ENCODE results near the gene UBN1. TPM values are rescaled to one million over a fixed set of nuclear protein-coding genes. Genes with fewer than 3 reads are reported as not detected.

UBN1 gene
- total RNA-seq, 4 donors from 2014 or later = 12.3 to 22.7 (median 19.6) TPM

DNA sequence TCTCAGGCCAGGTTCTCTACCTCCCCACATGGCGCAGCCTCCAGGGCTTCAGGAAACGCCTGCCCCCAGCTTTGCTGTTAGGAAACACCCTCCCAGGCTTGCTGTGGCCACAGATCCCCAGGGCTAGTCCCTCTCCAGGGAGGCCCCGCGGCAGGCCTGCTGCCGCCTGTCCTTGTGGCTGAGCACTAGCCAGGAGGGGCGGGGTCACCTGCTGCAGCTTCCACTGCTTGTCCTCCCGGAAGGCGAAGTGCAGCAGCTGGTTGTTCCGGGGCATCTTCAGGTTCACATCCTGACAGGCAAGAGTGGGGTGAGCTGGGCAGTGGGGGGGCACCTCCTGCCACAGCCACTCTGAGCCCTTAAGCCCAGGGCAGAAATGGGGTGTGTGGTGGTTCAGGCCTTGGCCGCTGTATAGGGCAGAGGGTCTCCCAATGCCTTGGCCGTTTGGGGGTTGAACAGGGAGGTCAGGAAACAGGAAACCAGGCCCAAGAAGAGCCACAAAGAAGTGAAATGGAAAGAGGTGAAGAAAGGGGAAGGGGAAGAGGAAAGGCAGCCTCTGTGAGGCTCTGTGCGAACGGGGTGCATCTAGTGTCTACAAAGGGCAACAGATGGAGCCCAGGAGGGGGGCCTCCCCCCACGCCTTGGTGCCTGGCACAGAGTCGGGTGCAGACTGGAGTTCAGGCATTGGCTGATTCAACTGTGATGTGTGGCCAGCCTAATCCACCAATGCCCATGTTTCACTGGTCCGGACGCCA lies 46.8 kb upstream of the UBN1 start:
- 45 to 64% methylated on average over 5 to 10 of the region's 17 CpGs for WGBS, 2 donors
- intact Hi-C loops (cut with DNase I) = no loop called here
- Histone ChIP-seq H3K4me3 (peak overlapping the region in 1 of 4 donors; percentile 84), H3K9me3 (no peaks in the 10 kb centered on the region), H3K36me3 (peaks cover 0 to 56% (median 9%) of the 10 kb centered on the region in 3 donors), H3K4me1 (peaks cover 20 to 37% (median 23%) of the 10 kb centered on the region in 3 donors), H3K27me3 (no peaks in the 10 kb centered on the region), H3K27ac (peak overlapping the region; percentile 92 to 94 (median 93))
- no peak for DNase-seq
- TF ChIP-seq, protein P1, sequence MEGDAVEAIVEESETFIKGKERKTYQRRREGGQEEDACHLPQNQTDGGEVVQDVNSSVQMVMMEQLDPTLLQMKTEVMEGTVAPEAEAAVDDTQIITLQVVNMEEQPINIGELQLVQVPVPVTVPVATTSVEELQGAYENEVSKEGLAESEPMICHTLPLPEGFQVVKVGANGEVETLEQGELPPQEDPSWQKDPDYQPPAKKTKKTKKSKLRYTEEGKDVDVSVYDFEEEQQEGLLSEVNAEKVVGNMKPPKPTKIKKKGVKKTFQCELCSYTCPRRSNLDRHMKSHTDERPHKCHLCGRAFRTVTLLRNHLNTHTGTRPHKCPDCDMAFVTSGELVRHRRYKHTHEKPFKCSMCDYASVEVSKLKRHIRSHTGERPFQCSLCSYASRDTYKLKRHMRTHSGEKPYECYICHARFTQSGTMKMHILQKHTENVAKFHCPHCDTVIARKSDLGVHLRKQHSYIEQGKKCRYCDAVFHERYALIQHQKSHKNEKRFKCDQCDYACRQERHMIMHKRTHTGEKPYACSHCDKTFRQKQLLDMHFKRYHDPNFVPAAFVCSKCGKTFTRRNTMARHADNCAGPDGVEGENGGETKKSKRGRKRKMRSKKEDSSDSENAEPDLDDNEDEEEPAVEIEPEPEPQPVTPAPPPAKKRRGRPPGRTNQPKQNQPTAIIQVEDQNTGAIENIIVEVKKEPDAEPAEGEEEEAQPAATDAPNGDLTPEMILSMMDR (IDR thresholded peaks at IDR 0.05) = no peak
- no peak for TF ChIP-seq POLR2A (IDR thresholded peaks at IDR 0.05)

DNA sequence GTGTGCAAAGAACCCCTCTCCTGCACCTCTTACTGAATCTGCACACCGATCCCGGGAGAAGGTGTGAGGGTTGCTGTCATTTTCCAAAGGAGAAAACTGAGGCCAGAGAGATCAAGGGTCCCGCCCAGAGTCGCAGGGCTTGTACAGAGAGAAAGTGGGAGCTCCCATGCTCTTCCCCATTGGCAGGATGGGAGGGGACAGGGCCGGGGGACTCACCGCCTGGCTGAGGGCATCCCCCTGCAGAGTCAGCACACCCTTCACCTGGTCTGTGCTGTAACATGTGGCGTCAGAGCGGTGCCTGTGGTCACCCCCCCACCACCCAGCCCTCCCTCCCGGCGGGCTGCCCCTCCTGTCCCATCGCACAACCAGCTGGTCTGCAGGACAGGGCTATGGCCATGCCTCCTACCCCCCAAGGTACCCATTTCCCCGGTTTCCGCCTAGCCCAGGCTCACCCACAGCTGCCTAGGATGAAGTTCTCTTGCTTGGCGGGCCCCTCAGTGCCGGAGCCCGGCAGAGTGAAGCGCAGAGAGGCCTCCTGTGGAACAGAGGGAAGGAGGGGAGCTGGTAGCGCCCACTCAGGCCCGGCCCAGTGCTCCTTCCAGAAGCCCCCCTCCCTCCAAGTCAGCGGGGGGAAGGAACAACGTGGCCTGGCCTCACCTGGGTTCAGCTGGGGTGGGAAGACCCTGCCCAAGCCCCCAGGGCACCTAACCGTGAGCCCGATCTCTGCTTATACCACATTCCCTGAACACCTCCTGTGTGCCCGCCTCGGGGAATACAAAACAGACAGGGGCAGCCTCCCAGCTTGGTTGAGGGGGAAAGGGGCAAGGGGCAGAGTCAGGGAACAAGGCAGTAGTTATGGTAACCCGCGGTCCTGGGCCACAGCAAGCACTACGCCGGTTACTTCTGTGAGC lies 46.0 kb upstream of the UBN1 start:
- intact Hi-C loops (cut with DNase I) = no loop called here
- peak overlapping the region; percentile 61 to 96 (median 78) for H3K4me3 ChIP-seq

DNA sequence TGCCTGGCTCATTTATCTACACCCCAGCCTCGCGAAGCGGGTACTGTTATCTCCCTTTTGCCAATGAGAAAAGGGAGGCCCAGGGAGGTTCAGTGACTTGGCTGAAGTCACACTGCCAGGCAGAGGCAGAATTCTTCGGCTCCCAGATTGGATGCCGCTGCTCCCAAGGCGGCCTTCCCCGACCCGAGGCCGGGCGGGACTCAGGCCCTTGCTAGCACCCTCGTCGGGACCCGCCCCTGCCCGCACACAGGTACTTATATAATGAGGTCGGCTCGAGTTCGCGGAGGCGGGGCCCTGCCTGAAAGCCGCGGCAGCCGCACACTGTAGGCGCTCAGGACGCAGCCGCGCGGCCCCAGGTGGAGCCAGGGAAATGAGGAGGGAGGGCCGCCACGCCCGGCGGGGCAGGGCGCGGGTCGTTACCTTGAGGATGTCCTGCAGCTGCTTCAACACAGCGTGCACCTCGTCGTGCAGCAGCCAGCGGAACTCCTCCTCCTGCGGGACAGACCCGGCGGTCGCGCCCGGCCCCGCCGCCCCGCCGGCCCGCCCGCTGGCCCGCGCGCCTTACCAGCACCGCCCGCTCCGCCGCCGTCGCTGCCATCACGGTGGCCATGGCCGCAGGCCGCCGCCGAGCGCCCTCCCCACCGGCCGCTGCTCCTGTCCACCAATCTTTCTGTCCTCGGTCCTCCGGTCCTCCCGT lies 45.2 kb upstream of the UBN1 start, which contains the start of gene ROGDI:
Gene ROGDI, minus strand, starts transcription at position 672 of the 697 bp plus-strand sequence. Its CDS starts 62 bp downstream, at position 610.
- peak within 1 kb of the TSS; percentile 92 to 94 (median 93) for H3K27ac ChIP-seq
- no peaks in the 10 kb centered on the region for H3K9me3 ChIP-seq
- intact Hi-C loops (cut with DNase I) = no loop called here
- no peaks in the 10 kb centered on the region for H3K27me3 ChIP-seq
- 0% methylated on average over 3 of the region's 70 CpGs for WGBS, 2 donors
- peaks cover 0 to 57% (median 9%) of the 10 kb centered on the region in 3 donors for H3K36me3 ChIP-seq
- TF ChIP-seq, protein P1 (IDR thresholded peaks at IDR 0.05) = no peak
- TF ChIP-seq POLR2A (IDR thresholded peaks at IDR 0.05) = peak in 3 of 4 donors; percentile 34 to 77 (median 66)
- H3K4me1 ChIP-seq = peaks cover 20 to 34% (median 23%) of the 10 kb centered on the region in 3 donors
- peak; percentile 49 for DNase-seq
- H3K4me3 ChIP-seq = peak within 1 kb of the TSS; percentile 61 to 96 (median 78)

More for the DNA sequence above, 46.0 kb upstream of the UBN1 start:
- H3K9me3 ChIP-seq = no peaks in the 10 kb centered on the region
- peaks cover 0 to 57% (median 9%) of the 10 kb centered on the region in 3 donors for H3K36me3 ChIP-seq
- no peak for DNase-seq
- no peak for TF ChIP-seq POLR2A (IDR thresholded peaks at IDR 0.05)
- 34 to 41% methylated on average over 8 to 13 of the region's 29 CpGs for WGBS, 2 donors
- peaks cover 20 to 34% (median 23%) of the 10 kb centered on the region in 3 donors for H3K4me1 ChIP-seq
- H3K27me3 ChIP-seq = no peaks in the 10 kb centered on the region
- peak overlapping the region; percentile 92 to 94 (median 93) for H3K27ac ChIP-seq

DNA sequence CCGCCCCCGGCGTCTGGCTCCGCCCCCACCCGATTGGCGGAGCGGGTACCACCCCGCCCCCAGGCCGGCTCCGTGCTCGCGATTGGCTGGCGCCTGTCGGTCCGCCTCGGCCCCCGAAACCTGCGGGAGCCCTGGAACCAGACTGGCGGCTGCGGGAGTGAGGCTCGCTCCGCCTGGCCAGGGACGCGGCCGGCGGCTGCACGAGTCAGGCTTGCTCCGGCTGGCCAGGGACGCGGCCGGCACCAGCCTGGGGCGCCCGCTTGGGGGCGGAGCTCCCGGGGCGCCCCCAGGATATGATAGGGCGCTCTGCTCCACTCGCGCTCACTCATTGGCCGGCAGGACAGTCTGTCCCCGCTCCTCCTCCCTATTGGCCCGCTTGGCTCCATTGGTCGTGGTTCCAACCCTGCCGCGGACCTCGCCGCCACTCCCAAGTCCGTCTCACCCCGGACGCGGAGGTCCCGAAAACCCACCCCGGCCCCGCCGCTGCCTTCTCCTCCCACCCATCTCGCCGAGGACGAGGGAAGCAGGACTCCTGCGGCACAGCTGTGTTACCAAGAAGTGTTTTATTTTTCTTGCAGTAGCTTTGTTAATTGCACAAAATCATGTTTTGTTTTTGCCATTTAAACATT lies 44.5 kb upstream of the UBN1 start:
- Histone ChIP-seq H3K4me3 (peak overlapping the region; percentile 61 to 96 (median 78)), H3K36me3 (peaks cover 0 to 57% (median 13%) of the 10 kb centered on the region in 3 donors), H3K27me3 (no peaks in the 10 kb centered on the region), H3K9me3 (no peaks in the 10 kb centered on the region), H3K4me1 (peaks cover 20 to 34% (median 23%) of the 10 kb centered on the region in 3 donors), H3K27ac (peak overlapping the region; percentile 92 to 94 (median 93))
- TF ChIP-seq POLR2A (IDR thresholded peaks at IDR 0.05) = peak in 1 of 4 donors; percentile 35
- TF ChIP-seq, protein P1 (IDR thresholded peaks at IDR 0.05) = peak in 5 of 6 experiments; percentile 30 to 56 (median 37)
- intact Hi-C loops (cut with DNase I) = no loop called here
- peak; percentile 43 for DNase-seq
- 0% methylated on average over 8 to 11 of the region's 59 CpGs for WGBS, 2 donors

All from esophagus squamous epithelium (tissue), 5 donors.